SK-N-SH (cell line): ENCODE results near the gene FIBIN. TPM values are rescaled to one million over a fixed set of nuclear protein-coding genes. Genes with fewer than 3 reads are reported as not detected.

ENCODE experiments used
- CTCF ChIA-PET: fragments of 300-600, 350-600 bp; formaldehyde crosslinking; extraction: SDS; loops from one replicate; lab custom pipeline; 2021; lab: Yijun Ruan, JAX
- POLR2A ChIA-PET: fragments of 350-600 bp; sonication (Branson Sonifier 250); formaldehyde crosslinking; extraction: SDS; loops from one replicate; lab custom pipeline; 2020; ENCODE audit warnings: antibody characterized with exemption, inconsistent platforms; lab: Yijun Ruan, JAX
- DNase-seq: peaks from one replicate; pipeline ENCODE4 v3.0.0; 2012
- H2AFZ ChIP-seq: fragments of 200-600 bp; sonication (generic); 2 replicates; pipeline ENCODE4 v1.8.1; 2016; ENCODE audit warnings: antibody characterized with exemption, mild to moderate bottlenecking, low read depth
- H3F3A ChIP-seq: fragments of 200-600 bp; sonication (generic); replicated peaks from 2 replicates; pipeline ENCODE3; 2016; ENCODE audit warnings: antibody characterized with exemption, mild to moderate bottlenecking; ENCODE audit not compliant: insufficient read depth
- H3K27ac ChIP-seq, 2 experiments: fragments of 200-500 bp in 1 of 2; fragments of 200-600 bp in 1 of 2; sonication (Bioruptor generic) in 1 of 2; sonication (generic), shearing (Covaris generic) in 1 of 2; 2 replicates each; pipeline versions ENCODE4 v1.5.1 to v1.6.1; 2014 to 2016; ENCODE audit warnings: low read depth in 2 of 2, inconsistent platforms in 1 of 2, low read length in 1 of 2, mild to moderate bottlenecking in 1 of 2, mixed read lengths in 1 of 2
- H3K27me3 ChIP-seq: fragments of 200-600 bp; sonication (generic), shearing (Covaris generic); 2 replicates; pipeline ENCODE4 v1.6.1; 2016; ENCODE audit warnings: mixed run types; ENCODE audit not compliant: insufficient read depth
- H3K36me3 ChIP-seq, 2 experiments: fragments of 200-500 bp in 1 of 2; fragments of 200-600 bp in 1 of 2; sonication (Bioruptor generic) in 1 of 2; sonication (generic) in 1 of 2; replicated peaks in 1 of 2; 2 replicates each; pipeline versions ENCODE3 to v1.5.1; 2014 to 2016; ENCODE audit warnings: low read length in 1 of 2, mild to moderate bottlenecking in 1 of 2; ENCODE audit not compliant: insufficient read depth in 2 of 2, control insufficient read depth in 1 of 2
- H3K4me1 ChIP-seq, 2 experiments: fragments of 200-500 bp in 1 of 2; fragments of 200-600 bp in 1 of 2; sonication (Bioruptor generic) in 1 of 2; sonication (generic), shearing (Covaris generic) in 1 of 2; 2 replicates each; pipeline versions ENCODE4 v1.5.1 to v1.6.1; 2014 to 2016; ENCODE audit warnings: low read depth in 1 of 2, low read length in 1 of 2, mixed run types in 1 of 2; ENCODE audit not compliant: insufficient read depth in 2 of 2, control insufficient read depth in 1 of 2
- H3K4me2 ChIP-seq: fragments of 200-600 bp; sonication (generic), shearing (Covaris generic); 2 replicates; pipeline ENCODE4 v1.6.1; 2017; ENCODE audit warnings: mixed run types
- H3K4me3 ChIP-seq, 2 experiments: fragments of 200-500 bp in 1 of 2; fragments of 200-600 bp in 1 of 2; sonication (Bioruptor generic) in 1 of 2; sonication (generic), shearing (Covaris generic) in 1 of 2; 2 replicates each; pipeline versions ENCODE4 v1.5.1 to v1.8.1; 2014 to 2016; ENCODE audit warnings: low read depth in 2 of 2, inconsistent platforms in 1 of 2, low read length in 1 of 2, mild to moderate bottlenecking in 1 of 2, mixed read lengths in 1 of 2, moderate library complexity in 1 of 2
- H3K79me2 ChIP-seq: fragments of 200-600 bp; sonication (generic); 2 replicates; pipeline ENCODE4 v1.8.1; 2017; ENCODE audit warnings: mild to moderate bottlenecking; ENCODE audit not compliant: insufficient read depth
- H3K9ac ChIP-seq: fragments of 200-600 bp; sonication (generic); 2 replicates; pipeline ENCODE4 v1.6.1; 2017; ENCODE audit warnings: mixed run types
- H3K9me2 ChIP-seq: fragments of 200-600 bp; sonication (generic); 2 replicates; pipeline ENCODE4 v1.6.1; 2017; ENCODE audit warnings: mixed run types
- H3K9me3 ChIP-seq: fragments of 200-600 bp; sonication (generic); 2 replicates; pipeline ENCODE4 v1.6.1; 2017; ENCODE audit warnings: mixed run types, mild to moderate bottlenecking, moderate library complexity
- H4K20me1 ChIP-seq: fragments of 200-600 bp; sonication (generic); 2 replicates; pipeline ENCODE4 v1.6.1; 2017; ENCODE audit warnings: mild to moderate bottlenecking, mixed run types; ENCODE audit not compliant: insufficient read depth
- GABPA ChIP-seq: IDR thresholded peaks from 2 replicates; pipeline ENCODE4 v1.4.0; 2012; ENCODE audit warnings: low read depth, mild to moderate bottlenecking
- JUND ChIP-seq: IDR thresholded peaks from 2 replicates; pipeline ENCODE4 v1.4.0; 2012
- NFIC ChIP-seq: IDR thresholded peaks from 2 replicates; pipeline ENCODE4 v1.4.0; 2012; ENCODE audit warnings: borderline replicate concordance
- POLR2AphosphoS5 ChIP-seq: IDR thresholded peaks from 2 replicates; pipeline ENCODE4 v1.6.1; 2012; ENCODE audit warnings: low read depth, low read length
- RAD21 ChIP-seq: IDR thresholded peaks from 2 replicates; pipeline ENCODE4 v1.6.1; 2012; ENCODE audit warnings: mild to moderate bottlenecking, low read length
- RXRA ChIP-seq: IDR thresholded peaks from 2 replicates; pipeline ENCODE4 v1.4.0; 2012; ENCODE audit warnings: low read depth, mild to moderate bottlenecking, borderline replicate concordance
- SIN3A ChIP-seq: IDR thresholded peaks from 2 replicates; pipeline ENCODE4 v1.6.1; 2012; ENCODE audit warnings: low read depth, mild to moderate bottlenecking, low read length, moderate library complexity, borderline replicate concordance
- TCF12 ChIP-seq: IDR thresholded peaks from 2 replicates; pipeline ENCODE4 v1.4.0; 2012
- WGBS: methylation state at CpG from one replicate; pipeline ENCODE4 v1.1.6; 2017; ENCODE audit warnings: low lambda C conversion rate; 5-methylcytosine and 5-hydroxymethylcytosine counted together
- polyA plus RNA-seq, 3 experiments: library from polyadenylated mRNA; depleted of rRNA; stranded (reverse); fragments of >200 nt; gene quantifications; 2 replicates each; pipeline ENCODE4 v1.2.3, GENCODE V29; 2012
- TF ChIP-seq, protein P1 (sequence below): fragments of 150-350 bp; IDR thresholded peaks from 2 replicates; pipeline ENCODE4 v1.6.1; 2017; ENCODE audit warnings: antibody characterized with exemption, low read length, low read depth, borderline replicate concordance
- TF ChIP-seq, protein P2 (sequence below): IDR thresholded peaks from 2 replicates; pipeline ENCODE4 v1.4.0; 2012; ENCODE audit warnings: low read depth, borderline replicate concordance
- TF ChIP-seq, protein P3 (sequence below): IDR thresholded peaks from 2 replicates; pipeline ENCODE4 v1.4.0; 2012; ENCODE audit warnings: low read depth
- TF ChIP-seq, protein P4 (sequence below): fragments of 200-600 bp; sonication (generic); IDR thresholded peaks from 2 replicates; pipeline ENCODE4 v1.6.1; 2017; ENCODE audit warnings: antibody characterized with exemption, mild to moderate bottlenecking, moderate library complexity

FIBIN gene
- polyA plus RNA-seq, 1 of the 3 experiments (the other 2 are of a cell fraction), result 0.66 TPM

DNA sequence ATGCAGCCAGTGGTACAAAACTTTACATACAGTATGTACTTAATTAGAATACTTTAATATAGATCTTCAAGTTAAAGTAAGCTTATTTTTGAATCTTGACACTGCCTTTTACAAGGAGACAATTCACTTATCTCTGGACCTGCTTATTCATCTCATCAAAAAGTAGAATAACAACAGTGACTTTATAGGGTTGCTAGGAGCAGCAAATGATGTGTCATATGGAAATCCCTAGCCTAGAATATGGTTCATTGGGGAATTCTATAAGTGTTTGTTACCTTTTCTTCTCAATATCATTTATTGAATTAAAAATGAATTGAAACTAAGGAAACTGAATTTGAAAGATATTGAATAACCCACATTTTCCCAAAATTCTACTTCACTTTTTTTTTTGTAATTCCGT, 45.0 kb upstream of the FIBIN start:
- ChIA-PET POLR2A (no interaction called here), CTCF (interaction anchor here (1.1 to 1.5 kb wide), 2 partner anchors 141 to 652 kb away, joined by 3 to 4 read pairs; no protein-coding TSS in a partner anchor)
- Histone ChIP-seq H2AFZ (no peak overlapping the region), H4K20me1 (no peaks in the 10 kb centered on the region), H3K4me2 (peak overlapping the region; percentile 0; the same call in 1 of the 2 replicates), H3K79me2 (no peaks in the 10 kb centered on the region), H3K36me3 (no peaks in the 10 kb centered on the region), H3K27ac (peak overlapping the region in 1 of 2 experiments; percentile 95; a peak in 3 of 4 replicates), H3K9ac (peak overlapping the region; percentile 54)
- no peak for DNase-seq
- TF ChIP-seq SIN3A (no peak), POLR2AphosphoS5 (no peak)
- TF ChIP-seq, protein P1, sequence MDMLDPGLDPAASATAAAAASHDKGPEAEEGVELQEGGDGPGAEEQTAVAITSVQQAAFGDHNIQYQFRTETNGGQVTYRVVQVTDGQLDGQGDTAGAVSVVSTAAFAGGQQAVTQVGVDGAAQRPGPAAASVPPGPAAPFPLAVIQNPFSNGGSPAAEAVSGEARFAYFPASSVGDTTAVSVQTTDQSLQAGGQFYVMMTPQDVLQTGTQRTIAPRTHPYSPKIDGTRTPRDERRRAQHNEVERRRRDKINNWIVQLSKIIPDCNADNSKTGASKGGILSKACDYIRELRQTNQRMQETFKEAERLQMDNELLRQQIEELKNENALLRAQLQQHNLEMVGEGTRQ, result no peak
- TF ChIP-seq, protein P2, sequence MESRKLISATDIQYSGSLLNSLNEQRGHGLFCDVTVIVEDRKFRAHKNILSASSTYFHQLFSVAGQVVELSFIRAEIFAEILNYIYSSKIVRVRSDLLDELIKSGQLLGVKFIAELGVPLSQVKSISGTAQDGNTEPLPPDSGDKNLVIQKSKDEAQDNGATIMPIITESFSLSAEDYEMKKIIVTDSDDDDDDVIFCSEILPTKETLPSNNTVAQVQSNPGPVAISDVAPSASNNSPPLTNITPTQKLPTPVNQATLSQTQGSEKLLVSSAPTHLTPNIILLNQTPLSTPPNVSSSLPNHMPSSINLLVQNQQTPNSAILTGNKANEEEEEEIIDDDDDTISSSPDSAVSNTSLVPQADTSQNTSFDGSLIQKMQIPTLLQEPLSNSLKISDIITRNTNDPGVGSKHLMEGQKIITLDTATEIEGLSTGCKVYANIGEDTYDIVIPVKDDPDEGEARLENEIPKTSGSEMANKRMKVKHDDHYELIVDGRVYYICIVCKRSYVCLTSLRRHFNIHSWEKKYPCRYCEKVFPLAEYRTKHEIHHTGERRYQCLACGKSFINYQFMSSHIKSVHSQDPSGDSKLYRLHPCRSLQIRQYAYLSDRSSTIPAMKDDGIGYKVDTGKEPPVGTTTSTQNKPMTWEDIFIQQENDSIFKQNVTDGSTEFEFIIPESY, result no peak
- TF ChIP-seq, protein P3, sequence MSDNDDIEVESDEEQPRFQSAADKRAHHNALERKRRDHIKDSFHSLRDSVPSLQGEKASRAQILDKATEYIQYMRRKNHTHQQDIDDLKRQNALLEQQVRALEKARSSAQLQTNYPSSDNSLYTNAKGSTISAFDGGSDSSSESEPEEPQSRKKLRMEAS, result no peak
- TF ChIP-seq, all 33 proteins: peak for 0
- H3K4me3 ChIP-seq, result no peak overlapping the region
- H3K4me1 ChIP-seq, result peaks cover 31 to 54% of the 10 kb centered on the region in 2 experiments
- 83% methylated on average over 1 of the region's 1 CpG for WGBS
- H3F3A ChIP-seq, result peaks cover 49% of the 10 kb centered on the region
- no peaks in the 10 kb centered on the region for H3K9me2 ChIP-seq
- no peaks in the 10 kb centered on the region for H3K9me3 ChIP-seq
- no peaks in the 10 kb centered on the region for H3K27me3 ChIP-seq

DNA sequence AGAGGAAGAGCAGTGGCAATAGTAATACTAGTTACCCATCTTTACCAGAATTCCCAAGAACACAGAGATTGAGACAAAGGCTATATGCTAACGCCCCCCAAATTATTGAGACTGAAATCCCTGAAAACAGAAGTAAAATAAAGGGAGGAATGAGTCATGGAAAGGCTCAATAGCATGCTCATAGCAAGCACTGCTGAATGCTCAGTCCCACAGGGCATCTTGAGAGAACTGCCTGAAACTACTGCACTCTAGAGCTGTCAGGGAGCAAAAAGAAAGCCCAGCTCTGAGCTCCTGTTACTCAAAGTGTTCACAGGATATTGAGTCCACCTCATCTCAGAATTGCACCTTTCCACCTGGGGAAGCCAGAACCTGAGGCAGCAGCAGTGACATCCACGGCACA, 44.1 kb upstream of the FIBIN start:
- Histone ChIP-seq H3K4me2 (no peak overlapping the region), H3F3A (peaks cover 52% of the 10 kb centered on the region), H3K27ac (peak overlapping the region in 1 of 2 experiments; percentile 95; a peak in 3 of 4 replicates), H3K9ac (no peak overlapping the region), H3K9me2 (no peaks in the 10 kb centered on the region), H3K4me3 (no peak overlapping the region), H3K9me3 (no peaks in the 10 kb centered on the region), H3K36me3 (no peaks in the 10 kb centered on the region), H3K4me1 (peaks cover 35 to 56% of the 10 kb centered on the region in 2 experiments), H3K27me3 (no peaks in the 10 kb centered on the region), H3K79me2 (no peaks in the 10 kb centered on the region), H2AFZ (no peak overlapping the region), H4K20me1 (no peaks in the 10 kb centered on the region)
- CTCF ChIA-PET, result no interaction called here
- no peak for DNase-seq
- TF ChIP-seq, protein P4, sequence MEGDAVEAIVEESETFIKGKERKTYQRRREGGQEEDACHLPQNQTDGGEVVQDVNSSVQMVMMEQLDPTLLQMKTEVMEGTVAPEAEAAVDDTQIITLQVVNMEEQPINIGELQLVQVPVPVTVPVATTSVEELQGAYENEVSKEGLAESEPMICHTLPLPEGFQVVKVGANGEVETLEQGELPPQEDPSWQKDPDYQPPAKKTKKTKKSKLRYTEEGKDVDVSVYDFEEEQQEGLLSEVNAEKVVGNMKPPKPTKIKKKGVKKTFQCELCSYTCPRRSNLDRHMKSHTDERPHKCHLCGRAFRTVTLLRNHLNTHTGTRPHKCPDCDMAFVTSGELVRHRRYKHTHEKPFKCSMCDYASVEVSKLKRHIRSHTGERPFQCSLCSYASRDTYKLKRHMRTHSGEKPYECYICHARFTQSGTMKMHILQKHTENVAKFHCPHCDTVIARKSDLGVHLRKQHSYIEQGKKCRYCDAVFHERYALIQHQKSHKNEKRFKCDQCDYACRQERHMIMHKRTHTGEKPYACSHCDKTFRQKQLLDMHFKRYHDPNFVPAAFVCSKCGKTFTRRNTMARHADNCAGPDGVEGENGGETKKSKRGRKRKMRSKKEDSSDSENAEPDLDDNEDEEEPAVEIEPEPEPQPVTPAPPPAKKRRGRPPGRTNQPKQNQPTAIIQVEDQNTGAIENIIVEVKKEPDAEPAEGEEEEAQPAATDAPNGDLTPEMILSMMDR, result no peak
- TF ChIP-seq TCF12, result no peak
- no peak for TF ChIP-seq NFIC
- TF ChIP-seq RAD21, result no peak
- TF ChIP-seq JUND, result no peak
- no peak for TF ChIP-seq RXRA
- no peak for TF ChIP-seq GABPA
- POLR2A ChIA-PET, result no interaction called here
- WGBS, result 65% methylated on average over 1 of the region's 2 CpGs
